Loucy (cell line): ENCODE results near the gene VGF.

Experiments used
- H2AFZ ChIP-seq: fragments of 200-600 bp; sonication (generic); 2 replicates; pipeline ENCODE4 v1.6.0; 2016; ENCODE audit warnings: antibody characterized with exemption, mild to moderate bottlenecking, low read length, moderate library complexity
- H3F3A ChIP-seq: fragments of 200-600 bp; 2 replicates; pipeline ENCODE4 v1.6.0; 2016; ENCODE audit warnings: antibody characterized with exemption, low read depth, mild to moderate bottlenecking
- H3K27me3 ChIP-seq: fragments of 200-600 bp; sonication (generic); 2 replicates; pipeline ENCODE4 v1.6.1; 2014; ENCODE audit warnings: low read length, mild to moderate bottlenecking; ENCODE audit not compliant: insufficient read depth, poor library complexity, severe bottlenecking
- H3K36me3 ChIP-seq: fragments of 200-600 bp; sonication (generic); 2 replicates; pipeline ENCODE4 v1.6.1; 2016; ENCODE audit warnings: low read length; ENCODE audit not compliant: insufficient read depth
- H3K4me1 ChIP-seq: fragments of 200-600 bp; sonication (generic); 2 replicates; pipeline ENCODE4 v1.5.1; 2014; ENCODE audit warnings: low read length, mild to moderate bottlenecking; ENCODE audit not compliant: insufficient read depth, poor library complexity, severe bottlenecking
- H3K4me2 ChIP-seq: fragments of 200-600 bp; sonication (generic); 2 replicates; pipeline ENCODE4 v1.6.0; 2014; ENCODE audit warnings: antibody characterized with exemption, low read length, low read depth, mild to moderate bottlenecking; ENCODE audit not compliant: poor library complexity, severe bottlenecking
- H3K4me3 ChIP-seq: fragments of 200-600 bp; sonication (generic); 2 replicates; pipeline ENCODE4 v1.5.1; 2014; ENCODE audit warnings: low read length, mild to moderate bottlenecking, mixed read lengths; ENCODE audit not compliant: poor library complexity, severe bottlenecking
- H3K79me2 ChIP-seq: fragments of 200-600 bp; sonication (generic); 2 replicates; pipeline ENCODE4 v1.6.1; 2014; ENCODE audit warnings: low read length; ENCODE audit not compliant: insufficient read depth
- H3K9ac ChIP-seq: fragments of 200-600 bp; sonication (generic); 2 replicates; pipeline ENCODE4 v1.6.0; 2014; ENCODE audit warnings: mild to moderate bottlenecking, low read depth, low read length, moderate library complexity; ENCODE audit not compliant: poor library complexity, severe bottlenecking
- H3K9me2 ChIP-seq: fragments of 200-600 bp; sonication (generic); replicated peaks from 2 replicates; pipeline ENCODE4 v1.6.1; 2016; ENCODE audit warnings: low read depth, low read length, mixed read lengths
- H3K9me3 ChIP-seq: fragments of 200-600 bp; sonication (generic); 2 replicates; pipeline ENCODE4 v1.6.1; 2014; ENCODE audit warnings: mild to moderate bottlenecking, antibody characterized with exemption, low read length, low read depth; ENCODE audit not compliant: insufficient read depth
- H4K20me1 ChIP-seq: fragments of 200-600 bp; sonication (generic); 2 replicates; pipeline ENCODE4 v1.6.0; 2014; ENCODE audit warnings: antibody characterized with exemption, low read length, mild to moderate bottlenecking; ENCODE audit not compliant: insufficient read depth, poor library complexity, severe bottlenecking
- EZH2phosphoT487 ChIP-seq: fragments of 200-600 bp; IDR thresholded peaks from 2 replicates; pipeline ENCODE4 v1.6.1; 2018; ENCODE audit warnings: antibody characterized with exemption, mild to moderate bottlenecking, moderate library complexity, borderline replicate concordance
- TF ChIP-seq, protein P1 (sequence below): fragments of 200-600 bp; sonication (generic); conservative IDR thresholded peaks from 2 replicates; pipeline ENCODE4 v1.5.1; 2014; ENCODE audit warnings: mild to moderate bottlenecking, antibody characterized with exemption, low read length

Gene VGF

GRCh38 chr7:101171442-101171837, 6.1 kb upstream of the VGF start:
- no peaks in the 10 kb centered on the region for H3K9me3 ChIP-seq
- H3K27me3 ChIP-seq = no peaks in the 10 kb centered on the region
- H3K4me3 ChIP-seq = peak overlapping the region; percentile 61
- H2AFZ ChIP-seq = peak overlapping the region; percentile 17
- H3F3A ChIP-seq = no peaks in the 10 kb centered on the region
- H3K36me3 ChIP-seq = no peaks in the 10 kb centered on the region
- no peak for TF ChIP-seq EZH2phosphoT487
- TF ChIP-seq, protein P1, sequence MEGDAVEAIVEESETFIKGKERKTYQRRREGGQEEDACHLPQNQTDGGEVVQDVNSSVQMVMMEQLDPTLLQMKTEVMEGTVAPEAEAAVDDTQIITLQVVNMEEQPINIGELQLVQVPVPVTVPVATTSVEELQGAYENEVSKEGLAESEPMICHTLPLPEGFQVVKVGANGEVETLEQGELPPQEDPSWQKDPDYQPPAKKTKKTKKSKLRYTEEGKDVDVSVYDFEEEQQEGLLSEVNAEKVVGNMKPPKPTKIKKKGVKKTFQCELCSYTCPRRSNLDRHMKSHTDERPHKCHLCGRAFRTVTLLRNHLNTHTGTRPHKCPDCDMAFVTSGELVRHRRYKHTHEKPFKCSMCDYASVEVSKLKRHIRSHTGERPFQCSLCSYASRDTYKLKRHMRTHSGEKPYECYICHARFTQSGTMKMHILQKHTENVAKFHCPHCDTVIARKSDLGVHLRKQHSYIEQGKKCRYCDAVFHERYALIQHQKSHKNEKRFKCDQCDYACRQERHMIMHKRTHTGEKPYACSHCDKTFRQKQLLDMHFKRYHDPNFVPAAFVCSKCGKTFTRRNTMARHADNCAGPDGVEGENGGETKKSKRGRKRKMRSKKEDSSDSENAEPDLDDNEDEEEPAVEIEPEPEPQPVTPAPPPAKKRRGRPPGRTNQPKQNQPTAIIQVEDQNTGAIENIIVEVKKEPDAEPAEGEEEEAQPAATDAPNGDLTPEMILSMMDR = peak; percentile 32
- peak overlapping the region; percentile 16 for H3K9ac ChIP-seq
- no peaks in the 10 kb centered on the region for H4K20me1 ChIP-seq
- peak overlapping the region; percentile 82 for H3K4me2 ChIP-seq
- no peaks in the 10 kb centered on the region for H3K9me2 ChIP-seq
- no peaks in the 10 kb centered on the region for H3K79me2 ChIP-seq
- H3K4me1 ChIP-seq = peaks cover 41% of the 10 kb centered on the region

- H3K36me3 ChIP-seq = no peaks in the 10 kb centered on the region
- no peaks in the 10 kb centered on the region for H3K9me2 ChIP-seq
- peak overlapping the region; percentile 61 for H3K4me3 ChIP-seq
- H4K20me1 ChIP-seq = peaks cover 2% of the 10 kb centered on the region
- TF ChIP-seq EZH2phosphoT487 = no peak
- TF ChIP-seq, protein P1 = no peak
- H3F3A ChIP-seq = no peaks in the 10 kb centered on the region
- H3K4me2 ChIP-seq = peak overlapping the region; percentile 82
- H3K79me2 ChIP-seq = no peaks in the 10 kb centered on the region
- peak overlapping the region; percentile 17 for H2AFZ ChIP-seq
- peak overlapping the region; percentile 16 for H3K9ac ChIP-seq
- H3K9me3 ChIP-seq = no peaks in the 10 kb centered on the region
- H3K27me3 ChIP-seq = no peaks in the 10 kb centered on the region
- H3K4me1 ChIP-seq = peaks cover 41% of the 10 kb centered on the region
Measured at GRCh38 chr7:101170617-101171441, 5.5 kb upstream of the VGF start.

DNA sequence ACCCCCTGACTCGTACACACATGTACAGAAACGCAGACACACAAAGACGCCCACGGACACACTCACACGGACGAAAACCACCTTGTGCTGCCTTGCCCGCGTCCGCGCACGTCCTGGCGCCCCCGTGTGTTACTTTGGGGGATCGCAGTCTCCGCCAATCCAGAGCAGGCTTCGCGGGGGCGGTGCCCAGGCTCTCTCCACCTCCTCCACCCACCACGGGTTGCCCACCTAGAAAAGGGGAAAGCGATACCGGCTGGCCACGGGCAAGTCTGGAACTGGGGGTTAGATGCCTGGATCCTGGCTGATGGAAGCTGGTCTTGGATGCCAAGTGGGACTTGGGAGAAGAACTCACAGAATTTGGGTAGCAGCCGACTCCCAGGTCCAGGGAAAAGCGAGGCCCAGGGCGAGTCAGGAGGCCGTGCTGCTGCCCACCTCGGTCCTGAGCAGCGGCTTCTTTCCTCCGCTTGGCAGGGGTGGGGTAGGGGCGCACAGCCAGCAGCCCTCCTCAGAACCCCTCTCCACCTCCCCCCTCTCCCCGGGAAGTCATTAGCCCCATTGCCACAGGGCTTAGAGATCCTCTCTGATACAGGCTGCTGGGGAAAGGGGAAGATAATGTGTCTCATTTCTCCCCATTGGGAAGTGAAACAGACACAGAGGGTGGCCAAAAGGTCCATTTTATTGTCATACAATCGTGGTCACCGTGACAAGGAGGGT, 4.6 kb upstream of the VGF start:
- no peaks in the 10 kb centered on the region for H3K36me3 ChIP-seq
- H3K4me3 ChIP-seq = peak overlapping the region; percentile 61
- H3F3A ChIP-seq = no peaks in the 10 kb centered on the region
- H3K4me2 ChIP-seq = peak overlapping the region; percentile 82
- no peaks in the 10 kb centered on the region for H3K79me2 ChIP-seq
- peaks cover 41% of the 10 kb centered on the region for H3K4me1 ChIP-seq
- peak overlapping the region; percentile 8 for H3K9ac ChIP-seq
- peak overlapping the region; percentile 78 for H2AFZ ChIP-seq
- no peaks in the 10 kb centered on the region for H3K27me3 ChIP-seq
- H3K9me2 ChIP-seq = no peaks in the 10 kb centered on the region
- H3K9me3 ChIP-seq = no peaks in the 10 kb centered on the region
- TF ChIP-seq, protein P1 = peak; percentile 92
- no peak for TF ChIP-seq EZH2phosphoT487
- H4K20me1 ChIP-seq = peaks cover 6% of the 10 kb centered on the region
